Ovary (tissue), 9 donors: ENCODE measurements around the gene ARID2. TPM values are rescaled to one million over a fixed set of nuclear protein-coding genes. Genes with fewer than 3 reads are reported as not detected.

Source experiments
- DNase-seq, 5 donors: peaks; one replicate each; pipeline ENCODE4 v3.0.0-alpha.2; 2019 to 2020
- H3K27ac ChIP-seq, 2 donors: fragments of 200-600 bp; one replicate each; pipeline versions ENCODE4 v1.5.1 to v1.8.0; 2019 to 2022
- H3K27me3 ChIP-seq: fragments of 200-600 bp; one replicate; pipeline ENCODE4 v1.8.0; 2022
- H3K36me3 ChIP-seq: fragments of 200-600 bp; sonication (generic); one replicate; pipeline ENCODE4 v1.5.1; 2019
- H3K4me1 ChIP-seq: one replicate; pipeline ENCODE4 v1.8.1; 2013; ENCODE audit warnings: mild to moderate bottlenecking, moderate library complexity; ENCODE audit not compliant: insufficient read depth
- H3K4me3 ChIP-seq: fragments of 200-600 bp; sonication (generic); one replicate; pipeline ENCODE4 v1.5.1; 2017
- H3K9me3 ChIP-seq, 2 donors: fragments of 200-600 bp in 1 of 2; sonication (generic) in 1 of 2; one replicate each; pipeline versions ENCODE4 v1.5.1 to v1.8.1; 2013 to 2019; ENCODE audit warnings: mild to moderate bottlenecking in 1 of 2, moderate library complexity in 1 of 2
- CTCF ChIP-seq, 3 donors: fragments of 450-650 bp in 2 of 3; fragments of 200-600 bp in 1 of 3; IDR thresholded peaks; one replicate each; pipeline versions ENCODE4 v1.5.1 to v1.8.0; 2016 to 2022; ENCODE audit warnings: antibody characterized with exemption in 3 of 3, mild to moderate bottlenecking in 1 of 3
- EP300 ChIP-seq: sonication (generic); formaldehyde crosslinking; IDR thresholded peaks from one replicate; pipeline ENCODE4 v1.6.1; 2017; ENCODE audit warnings: antibody characterized with exemption
- POLR2A ChIP-seq: fragments of 450-650 bp; IDR thresholded peaks from one replicate; pipeline ENCODE4 v1.6.1; 2017; ENCODE audit warnings: antibody characterized with exemption, mild to moderate bottlenecking, moderate library complexity
- WGBS, 3 donors: extraction: QIAGEN DNeasy Blood & Tissue Kit in 1 of 3; methylation state at CpG; one replicate each; pipeline versions ENCODE4 v1.1.5 to v1.1.7; 2013 to 2017; 5-methylcytosine and 5-hydroxymethylcytosine counted together
- intact Hi-C, 4 donors: fragments of 100-400 bp; cut with DNase I; formaldehyde crosslinking; loops; one replicate each; pipeline versions ENCODE4 v1.11.0 to v1.15.1; 2022 to 2023
- polyA plus RNA-seq, 2 donors: library from polyadenylated mRNA; stranded (reverse); fragments of 200-250 nt in 1 of 2; fragments of 350-450 nt in 1 of 2; fragmentation: Illumina TruSeq in 1 of 2; extraction: RNeasy Lipid Tissue Mini Kit (QIAGEN cat#74804) in 1 of 2; gene quantifications; one replicate each; pipeline ENCODE4 v1.2.3, GENCODE V29; 2013 to 2014
- total RNA-seq, 7 donors: library from RNA; depleted of rRNA in 2 of 7; stranded (reverse); fragments of >200 nt in 2 of 7; fragmentation: NEBNext Ultra II Directional in 3 of 7; extraction: Animal tissue kit (Norgen Biotek cat#: 25700) in 3 of 7; gene quantifications; one replicate each; pipeline versions ENCODE4 v1.1.0 to v1.2.4, GENCODE V29; 2016 to 2023
- donor health status: DM: no; HTN: no; CAD: no; lungs with moderate emphysema.
- donor health status: DM: no; HTN: no; CAD: no.
- donor health status: Bipolar disorder and iron deficiency.
- donor health status: DM: yes; HTN: yes; CAD: no.
- donor health status: DM: no; HTN: no; CAD: no.
- donor health status: DM: yes; HTN: yes; CAD: no.

The ARID2 gene
- total and polyA plus RNA-seq, 9 donors: 7.9 to 39.5 (median 32.1) TPM

GRCh38 chr12:45704968-45705367 is 24.5 kb upstream of the ARID2 start:
- Histone ChIP-seq H3K4me1 (no peaks in the 10 kb centered on the region), H3K27me3 (no peaks in the 10 kb centered on the region), H3K27ac (no peak overlapping the region), H3K4me3 (no peak overlapping the region), H3K36me3 (no peaks in the 10 kb centered on the region), H3K9me3 (no peaks in the 10 kb centered on the region)
- WGBS, 3 donors: 95 to 99% (median 99%) methylated on average over 2 of the region's 2 CpGs
- intact Hi-C loops: no loop called here
- DNase-seq: no peak
- no peak for TF ChIP-seq CTCF (IDR thresholded peaks at IDR 0.05)

GRCh38 chr12:45705404-45705803 is 24.1 kb upstream of the ARID2 start:
- Histone ChIP-seq H3K4me1 (no peaks in the 10 kb centered on the region), H3K9me3 (no peaks in the 10 kb centered on the region), H3K27ac (no peak overlapping the region), H3K27me3 (no peaks in the 10 kb centered on the region), H3K36me3 (no peaks in the 10 kb centered on the region), H3K4me3 (no peak overlapping the region)
- no peak for TF ChIP-seq EP300
- TF ChIP-seq CTCF (IDR thresholded peaks at IDR 0.05): no peak
- TF ChIP-seq POLR2A: no peak
- intact Hi-C loops: no loop called here
- DNase-seq: no peak
- WGBS, 3 donors: 78 to 81% (median 78%) methylated on average over 2 of the region's 2 CpGs

- TF ChIP-seq CTCF (IDR thresholded peaks at IDR 0.05) (no peak), EP300 (no peak), POLR2A (no peak)
- DNase-seq: no peak
- no peaks in the 10 kb centered on the region for H3K9me3 ChIP-seq
- no peak overlapping the region for H3K27ac ChIP-seq
- H3K27me3 ChIP-seq: no peaks in the 10 kb centered on the region
- intact Hi-C loops: no loop called here
- no peaks in the 10 kb centered on the region for H3K4me1 ChIP-seq
- no peak overlapping the region for H3K4me3 ChIP-seq
- 81 to 89% (median 83%) methylated on average over 10 of the region's 10 CpGs for WGBS, 3 donors
- no peaks in the 10 kb centered on the region for H3K36me3 ChIP-seq
Observed at GRCh38 chr12:45707241-45707857, 22.2 kb upstream of the ARID2 start.

- no peak overlapping the region for H3K27ac ChIP-seq
- no peaks in the 10 kb centered on the region for H3K9me3 ChIP-seq
- H3K36me3 ChIP-seq: no peaks in the 10 kb centered on the region
- TF ChIP-seq CTCF (IDR thresholded peaks at IDR 0.05): no peak
- no peak for TF ChIP-seq EP300
- TF ChIP-seq POLR2A: no peak
- no peaks in the 10 kb centered on the region for H3K4me1 ChIP-seq
- H3K4me3 ChIP-seq: no peak overlapping the region
- DNase-seq: no peak
- intact Hi-C loops: no loop called here
- H3K27me3 ChIP-seq: no peaks in the 10 kb centered on the region
Observed at GRCh38 chr12:45708363-45708762, 21.1 kb upstream of the ARID2 start.
